ENCODE data around the gene PPP2R5E.

GRCh38 chr14:63544591-63545299, 1.6 kb upstream of the PPP2R5E start:
- no peak for TF ChIP-seq EZH2phosphoT487 (IDR thresholded peaks at IDR 0.05; ENCODE audit: low read depth, severe bottlenecking, unreplicated experiment)
- no peak for TF ChIP-seq EZH2 (IDR thresholded peaks at IDR 0.05; ENCODE audit: borderline replicate concordance)
- peak; percentile 23 for TF ChIP-seq CTCF (IDR thresholded peaks at IDR 0.05; ENCODE audit: poor library complexity)
